Measurements from ENCODE around the gene MTR.

The MTR gene

GRCh38 chr1:236757640-236758039 lies 37.5 kb upstream of the MTR start:
- H3K27me3 ChIP-seq (ENCODE audit: insufficient read depth, low read length), result no peaks in the 10 kb centered on the region
- H3K4me3 ChIP-seq (ENCODE audit: low read length), result no peak overlapping the region
- H3K36me3 ChIP-seq (ENCODE audit: insufficient read depth, low read length), result peaks cover 15% of the 10 kb centered on the region; the same call in 1 of the 2 replicates
- no peaks in the 10 kb centered on the region for H3K4me1 ChIP-seq (ENCODE audit: insufficient read depth, low read length)
- H3K9ac ChIP-seq (ENCODE audit: low read depth, low read length), result no peak overlapping the region
- no peak overlapping the region for H3K27ac ChIP-seq (ENCODE audit: low read depth, low read length)
- 100% methylated on average over 2 of the region's 2 CpGs for WGBS
- no peaks in the 10 kb centered on the region for H3K9me3 ChIP-seq (ENCODE audit: insufficient read depth, low read depth, low read length)

DNA sequence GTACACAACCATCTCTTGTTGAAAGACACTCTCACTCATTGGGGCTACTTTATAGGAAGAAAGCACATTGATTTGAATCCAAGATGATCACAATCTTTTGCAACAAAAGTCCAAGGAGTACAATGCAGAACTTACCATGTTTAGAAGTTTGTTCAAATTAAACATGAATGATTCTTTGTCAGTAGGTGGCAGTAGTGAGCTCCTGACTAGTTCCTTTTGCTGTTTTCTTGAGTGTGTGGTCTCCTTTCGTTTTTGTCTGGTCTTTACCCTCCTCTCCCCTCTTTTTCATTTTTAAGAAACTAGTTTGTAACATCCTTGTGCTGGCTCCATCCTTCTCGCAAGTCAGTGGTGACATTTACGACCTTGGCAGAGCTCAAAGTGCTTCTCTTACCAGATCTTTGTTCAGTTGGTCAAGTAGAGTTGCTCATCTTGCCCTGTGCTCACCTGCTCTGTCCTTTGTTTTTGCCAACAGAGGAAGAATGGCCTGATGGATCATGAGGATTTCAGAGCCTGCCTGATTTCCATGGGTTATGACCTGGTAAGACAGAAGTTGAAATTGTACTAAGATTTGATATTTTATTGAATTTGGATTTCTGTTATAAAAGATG lies 35.7 kb upstream of the MTR start:
- no peak overlapping the region for H3K9ac ChIP-seq (ENCODE audit: low read depth, low read length)
- WGBS, result 53% methylated on average over 3 of the region's 3 CpGs
- no peak overlapping the region for H3K4me3 ChIP-seq (ENCODE audit: low read length)
- no peaks in the 10 kb centered on the region for H3K4me1 ChIP-seq (ENCODE audit: insufficient read depth, low read length)
- H3K27me3 ChIP-seq (ENCODE audit: insufficient read depth, low read length), result no peaks in the 10 kb centered on the region
- H3K9me3 ChIP-seq (ENCODE audit: insufficient read depth, low read depth, low read length), result no peaks in the 10 kb centered on the region
- peaks cover 15% of the 10 kb centered on the region; the same call in 1 of the 2 replicates for H3K36me3 ChIP-seq (ENCODE audit: insufficient read depth, low read length)
- no peak overlapping the region for H3K27ac ChIP-seq (ENCODE audit: low read depth, low read length)

DNA sequence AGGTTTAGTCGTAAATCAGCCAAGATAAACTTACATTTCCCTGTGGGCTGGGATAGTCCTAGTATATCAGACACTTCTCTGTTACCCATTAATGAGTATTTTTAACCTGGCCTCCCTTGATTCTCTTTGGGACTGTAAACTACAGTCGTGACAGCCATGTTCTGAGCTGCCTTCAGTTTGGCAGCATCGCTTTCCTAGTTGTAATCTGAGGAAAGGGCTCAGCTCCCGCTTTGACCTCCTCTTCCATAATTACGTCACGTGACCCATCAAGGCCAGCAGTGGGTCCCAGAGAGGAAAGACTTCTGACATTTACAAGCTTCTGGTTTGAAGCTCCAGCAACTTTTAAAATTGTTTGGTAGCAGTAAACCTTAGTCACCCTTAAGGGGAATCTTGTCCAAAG lies 34.6 kb upstream of the MTR start:
- H3K27me3 ChIP-seq (ENCODE audit: insufficient read depth, low read length), result no peaks in the 10 kb centered on the region
- no peak overlapping the region for H3K4me3 ChIP-seq (ENCODE audit: low read length)
- peaks cover 9% of the 10 kb centered on the region; the same call in 1 of the 2 replicates for H3K36me3 ChIP-seq (ENCODE audit: insufficient read depth, low read length)
- no peak overlapping the region for H3K9ac ChIP-seq (ENCODE audit: low read depth, low read length)
- H3K9me3 ChIP-seq (ENCODE audit: insufficient read depth, low read depth, low read length), result no peaks in the 10 kb centered on the region
- no peaks in the 10 kb centered on the region for H3K4me1 ChIP-seq (ENCODE audit: insufficient read depth, low read length)
- H3K27ac ChIP-seq (ENCODE audit: low read depth, low read length), result no peak overlapping the region
- WGBS, result 91% methylated on average over 6 of the region's 6 CpGs

DNA sequence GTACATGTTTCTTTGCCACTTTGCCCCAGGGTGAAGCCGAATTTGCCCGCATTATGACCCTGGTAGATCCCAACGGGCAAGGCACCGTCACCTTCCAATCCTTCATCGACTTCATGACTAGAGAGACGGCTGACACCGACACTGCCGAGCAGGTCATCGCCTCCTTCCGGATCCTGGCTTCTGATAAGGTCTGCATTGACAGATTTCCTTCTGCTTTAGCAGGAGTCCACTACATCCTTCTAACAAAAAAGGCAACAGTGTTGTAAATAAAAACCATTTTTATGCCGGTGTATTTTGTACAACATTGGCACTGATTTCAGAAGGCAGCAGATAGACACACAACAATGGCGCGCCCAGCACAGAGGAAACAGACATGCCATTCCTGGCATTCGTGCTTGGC lies 34.1 kb upstream of the MTR start:
- Histone ChIP-seq H3K4me3 (ENCODE audit: low read length) (no peak overlapping the region), H3K4me1 (ENCODE audit: insufficient read depth, low read length) (no peaks in the 10 kb centered on the region), H3K9me3 (ENCODE audit: insufficient read depth, low read depth, low read length) (no peaks in the 10 kb centered on the region), H3K27ac (ENCODE audit: low read depth, low read length) (no peak overlapping the region), H3K9ac (ENCODE audit: low read depth, low read length) (no peak overlapping the region), H3K36me3 (ENCODE audit: insufficient read depth, low read length) (peaks cover 9% of the 10 kb centered on the region; the same call in 1 of the 2 replicates), H3K27me3 (ENCODE audit: insufficient read depth, low read length) (no peaks in the 10 kb centered on the region)
- WGBS, result 95% methylated on average over 14 of the region's 14 CpGs

DNA sequence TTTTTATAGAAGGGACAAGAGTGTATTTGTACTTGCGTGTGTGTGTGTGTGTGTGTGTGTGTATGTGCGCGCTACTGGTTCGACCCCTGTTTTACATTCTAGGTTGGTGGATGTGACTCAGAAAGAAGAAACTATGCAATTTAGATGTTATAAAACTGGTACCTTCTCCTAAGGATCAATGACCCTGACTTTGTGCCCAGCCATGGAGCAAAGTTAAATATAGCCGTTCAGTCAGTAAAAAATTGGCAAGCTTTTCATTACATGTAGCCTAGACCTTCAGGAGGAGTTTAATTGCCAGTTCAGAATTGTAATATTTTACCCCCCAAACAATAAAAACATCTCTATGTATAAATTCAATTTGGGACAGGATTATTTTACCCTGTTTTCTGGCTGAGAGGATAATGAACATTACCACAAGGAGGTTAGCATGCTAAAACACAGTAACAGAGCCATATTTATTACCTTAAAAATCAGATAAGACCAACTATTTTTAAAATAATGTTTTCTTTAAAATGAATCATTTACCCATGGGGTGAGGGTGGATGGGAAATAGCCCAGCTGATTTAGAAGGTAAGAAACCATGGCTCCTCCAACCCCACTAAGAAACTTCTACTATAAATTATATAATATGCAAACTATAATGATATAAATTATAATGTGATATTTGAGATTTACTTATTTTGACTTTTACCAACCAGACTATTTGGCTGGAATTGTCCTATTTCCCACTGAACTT lies 33.5 kb upstream of the MTR start:
- Histone ChIP-seq H3K9ac (ENCODE audit: low read depth, low read length) (no peak overlapping the region), H3K9me3 (ENCODE audit: insufficient read depth, low read depth, low read length) (no peaks in the 10 kb centered on the region), H3K4me3 (ENCODE audit: low read length) (no peak overlapping the region), H3K4me1 (ENCODE audit: insufficient read depth, low read length) (no peaks in the 10 kb centered on the region), H3K27ac (ENCODE audit: low read depth, low read length) (no peak overlapping the region), H3K27me3 (ENCODE audit: insufficient read depth, low read length) (no peaks in the 10 kb centered on the region), H3K36me3 (ENCODE audit: insufficient read depth, low read length) (peaks cover 9% of the 10 kb centered on the region; the same call in 1 of the 2 replicates)
- WGBS, result 92% methylated on average over 5 of the region's 5 CpGs

- H3K36me3 ChIP-seq (ENCODE audit: insufficient read depth, low read length), result peaks cover 8% of the 10 kb centered on the region; the same call in 1 of the 2 replicates
- H3K9me3 ChIP-seq (ENCODE audit: insufficient read depth, low read depth, low read length), result no peaks in the 10 kb centered on the region
- H3K4me1 ChIP-seq (ENCODE audit: insufficient read depth, low read length), result no peaks in the 10 kb centered on the region
- H3K4me3 ChIP-seq (ENCODE audit: low read length), result no peak overlapping the region
- WGBS, result 91% methylated on average over 15 of the region's 15 CpGs
- no peaks in the 10 kb centered on the region for H3K27me3 ChIP-seq (ENCODE audit: insufficient read depth, low read length)
- no peak overlapping the region for H3K27ac ChIP-seq (ENCODE audit: low read depth, low read length)
- no peak overlapping the region for H3K9ac ChIP-seq (ENCODE audit: low read depth, low read length)
These were observed 32.7 kb upstream of the MTR start for GRCh38 chr1:236762410-236762809.

DNA sequence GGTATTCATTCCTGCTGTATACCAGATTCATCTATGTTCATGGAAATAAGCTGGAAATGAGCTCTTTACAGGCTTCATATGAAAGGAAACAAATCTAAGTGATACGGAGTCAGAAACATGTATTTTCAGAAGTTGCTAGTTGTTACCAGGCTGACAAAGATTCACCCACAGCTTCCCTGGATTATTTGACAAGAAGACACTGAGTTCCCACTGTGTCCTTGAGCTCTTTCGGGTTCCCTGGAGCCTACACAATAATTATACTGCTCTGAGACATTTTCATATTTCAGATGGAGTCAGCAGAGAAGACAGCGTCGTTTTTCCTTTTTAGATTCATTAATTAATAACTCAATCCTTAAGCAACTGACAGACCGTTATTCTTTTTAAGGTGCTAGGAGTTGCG lies 29.3 kb upstream of the MTR start:
- no peak overlapping the region for H3K9ac ChIP-seq (ENCODE audit: low read depth, low read length)
- peaks cover 5% of the 10 kb centered on the region; the same call in 1 of the 2 replicates for H3K36me3 ChIP-seq (ENCODE audit: insufficient read depth, low read length)
- H3K4me3 ChIP-seq (ENCODE audit: low read length), result no peak overlapping the region
- no peaks in the 10 kb centered on the region for H3K27me3 ChIP-seq (ENCODE audit: insufficient read depth, low read length)
- H3K4me1 ChIP-seq (ENCODE audit: insufficient read depth, low read length), result no peaks in the 10 kb centered on the region
- no peaks in the 10 kb centered on the region for H3K9me3 ChIP-seq (ENCODE audit: insufficient read depth, low read depth, low read length)
- H3K27ac ChIP-seq (ENCODE audit: low read depth, low read length), result no peak overlapping the region
- 85% methylated on average over 6 of the region's 6 CpGs for WGBS

- Histone ChIP-seq H3K27me3 (ENCODE audit: insufficient read depth, low read length) (no peaks in the 10 kb centered on the region), H3K4me1 (ENCODE audit: insufficient read depth, low read length) (no peaks in the 10 kb centered on the region), H3K27ac (ENCODE audit: low read depth, low read length) (no peak overlapping the region), H3K36me3 (ENCODE audit: insufficient read depth, low read length) (peaks cover under 1% of the 10 kb centered on the region; the same call in 1 of the 2 replicates), H3K4me3 (ENCODE audit: low read length) (no peak overlapping the region), H3K9me3 (ENCODE audit: insufficient read depth, low read depth, low read length) (no peaks in the 10 kb centered on the region), H3K9ac (ENCODE audit: low read depth, low read length) (no peak overlapping the region)
- WGBS, result 96% methylated on average over 3 of the region's 3 CpGs
These were observed 28.6 kb upstream of the MTR start for GRCh38 chr1:236766506-236766905.

DNA sequence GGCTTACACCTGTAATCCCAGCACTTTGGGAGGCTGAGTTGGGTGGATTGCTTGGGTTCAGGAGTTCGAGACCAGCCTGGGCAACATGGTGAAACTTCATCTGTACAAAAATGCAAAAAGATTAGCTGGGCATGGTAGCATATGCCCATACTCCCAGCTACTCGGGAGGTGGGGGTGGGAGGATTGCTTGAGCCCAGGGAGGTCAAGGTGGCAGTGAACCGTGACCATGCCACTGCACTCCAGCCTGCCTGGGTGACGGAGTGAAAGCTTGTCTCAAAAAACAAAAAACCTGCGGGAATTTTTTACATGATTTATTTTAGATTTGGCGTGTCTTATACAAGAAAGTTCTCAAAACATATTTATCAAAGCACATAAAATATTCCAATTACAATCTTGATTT lies 27.8 kb upstream of the MTR start:
- no peaks in the 10 kb centered on the region; the same call in 1 of the 2 replicates for H3K36me3 ChIP-seq (ENCODE audit: insufficient read depth, low read length)
- H3K27me3 ChIP-seq (ENCODE audit: insufficient read depth, low read length), result no peaks in the 10 kb centered on the region
- no peak overlapping the region for H3K9ac ChIP-seq (ENCODE audit: low read depth, low read length)
- no peak overlapping the region for H3K4me3 ChIP-seq (ENCODE audit: low read length)
- H3K4me1 ChIP-seq (ENCODE audit: insufficient read depth, low read length), result no peaks in the 10 kb centered on the region
- WGBS, result 94% methylated on average over 5 of the region's 6 CpGs
- H3K27ac ChIP-seq (ENCODE audit: low read depth, low read length), result no peak overlapping the region
- no peaks in the 10 kb centered on the region for H3K9me3 ChIP-seq (ENCODE audit: insufficient read depth, low read depth, low read length)

- Histone ChIP-seq H3K27ac (ENCODE audit: low read depth, low read length) (no peak overlapping the region), H3K9ac (ENCODE audit: low read depth, low read length) (no peak overlapping the region), H3K4me3 (ENCODE audit: low read length) (no peak overlapping the region), H3K9me3 (ENCODE audit: insufficient read depth, low read depth, low read length) (no peaks in the 10 kb centered on the region), H3K27me3 (ENCODE audit: insufficient read depth, low read length) (no peaks in the 10 kb centered on the region), H3K4me1 (ENCODE audit: insufficient read depth, low read length) (no peaks in the 10 kb centered on the region), H3K36me3 (ENCODE audit: insufficient read depth, low read length) (no peaks in the 10 kb centered on the region)
These were observed 26.5 kb upstream of the MTR start for GRCh38 chr1:236768601-236769000.

GRCh38 chr1:236773919-236774318 lies 21.2 kb upstream of the MTR start:
- H3K27me3 ChIP-seq (ENCODE audit: insufficient read depth, low read length), result no peaks in the 10 kb centered on the region
- WGBS, result 87% methylated on average over 3 of the region's 3 CpGs
- H3K4me1 ChIP-seq (ENCODE audit: insufficient read depth, low read length), result no peaks in the 10 kb centered on the region
- H3K9me3 ChIP-seq (ENCODE audit: insufficient read depth, low read depth, low read length), result peaks cover 2% of the 10 kb centered on the region; the same call in 1 of the 2 replicates
- H3K27ac ChIP-seq (ENCODE audit: low read depth, low read length), result no peak overlapping the region
- no peaks in the 10 kb centered on the region for H3K36me3 ChIP-seq (ENCODE audit: insufficient read depth, low read length)
- no peak overlapping the region for H3K4me3 ChIP-seq (ENCODE audit: low read length)
- H3K9ac ChIP-seq (ENCODE audit: low read depth, low read length), result no peak overlapping the region

All from HUES64 (cell line).